ENCODE data around the gene SLC30A10. TPM values are rescaled to one million over a fixed set of nuclear protein-coding genes. Genes with fewer than 3 reads are reported as not detected.

The SLC30A10 gene
- total RNA-seq, 6 experiments from 2014 or later = 25.5 to 55.5 (median 36.6) TPM

GRCh38 chr1:219913005-219913770 lies 15.2 kb downstream of the SLC30A10 start:
- Histone ChIP-seq H3K27me3 (no peaks in the 10 kb centered on the region), H3K27ac (no peak overlapping the region), H3K4me3 (no peak overlapping the region), H3K4me1 (peaks cover 0 to 21% (median 0%) of the 10 kb centered on the region in 4 donors), H3K9me3 (no peaks in the 10 kb centered on the region), H3K36me3 (peaks cover 0 to 47% (median 14%) of the 10 kb centered on the region in 4 donors)
- ATAC-seq (no peak), DNase-seq (no peak)
- intact Hi-C loops (cut with DNase I) = no loop called here
- no peak for TF ChIP-seq CTCF (IDR thresholded peaks at IDR 0.05)
- no peak for TF ChIP-seq POLR2A (IDR thresholded peaks at IDR 0.05)

- 47% methylated on average over 6 of the region's 6 CpGs for WGBS (ENCODE audit: insufficient coverage, low coverage, low lambda C conversion rate, missing lambda C conversion rate)
- H3K27ac ChIP-seq = no peak overlapping the region
- no peak for TF ChIP-seq CTCF (IDR thresholded peaks at IDR 0.05)
- TF ChIP-seq POLR2A (IDR thresholded peaks at IDR 0.05) = no peak
- H3K4me3 ChIP-seq = no peak overlapping the region
- intact Hi-C loops (cut with DNase I) = no loop called here
- no peaks in the 10 kb centered on the region for H3K27me3 ChIP-seq
- peaks cover 0 to 23% (median 4%) of the 10 kb centered on the region in 4 donors for H3K36me3 ChIP-seq
- ATAC-seq (peak in 2 of 4 donors; percentile 14 to 25), DNase-seq (no peak)
- H3K4me1 ChIP-seq = peaks cover 0 to 15% (median 0%) of the 10 kb centered on the region in 4 donors
- no peaks in the 10 kb centered on the region for H3K9me3 ChIP-seq
Observed at GRCh38 chr1:219910716-219911115, 17.6 kb downstream of the SLC30A10 start.

GRCh38 chr1:219909476-219909875 lies 18.9 kb downstream of the SLC30A10 start:
- Histone ChIP-seq H3K4me3 (no peak overlapping the region), H3K27ac (no peak overlapping the region), H3K4me1 (peaks cover 0 to 8% (median 0%) of the 10 kb centered on the region in 4 donors), H3K36me3 (peaks cover 0 to 10% (median 0%) of the 10 kb centered on the region in 4 donors), H3K27me3 (no peaks in the 10 kb centered on the region), H3K9me3 (no peaks in the 10 kb centered on the region)
- intact Hi-C loops (cut with DNase I) = no loop called here
- no peak for DNase-seq
- peak in 1 of 4 donors; percentile 6 for ATAC-seq
- WGBS (ENCODE audit: insufficient coverage, low coverage, low lambda C conversion rate, missing lambda C conversion rate) = 69% methylated on average over 3 of the region's 4 CpGs
- TF ChIP-seq POLR2A (IDR thresholded peaks at IDR 0.05) (no peak), CTCF (IDR thresholded peaks at IDR 0.05) (no peak)

GRCh38 chr1:219908170-219908569 lies 20.2 kb downstream of the SLC30A10 start:
- TF ChIP-seq POLR2A (IDR thresholded peaks at IDR 0.05) = no peak
- no peak for TF ChIP-seq CTCF (IDR thresholded peaks at IDR 0.05)
- Histone ChIP-seq H3K4me3 (no peak overlapping the region), H3K4me1 (no peaks in the 10 kb centered on the region), H3K27ac (no peak overlapping the region), H3K36me3 (peaks cover 0 to 5% (median 0%) of the 10 kb centered on the region in 4 donors), H3K9me3 (no peaks in the 10 kb centered on the region), H3K27me3 (no peaks in the 10 kb centered on the region)
- peak in 3 of 4 donors; percentile 27 to 54 (median 28) for ATAC-seq
- intact Hi-C loops (cut with DNase I) = no loop called here
- 73% methylated on average over 3 of the region's 3 CpGs for WGBS (ENCODE audit: insufficient coverage, low coverage, low lambda C conversion rate, missing lambda C conversion rate)
- DNase-seq = no peak
